Chondrocyte (in vitro differentiated cells): ENCODE results near the gene NEIL1. TPM values are rescaled to one million over a fixed set of nuclear protein-coding genes. Genes with fewer than 3 reads are reported as not detected.

Experiments used
- DNase-seq: peaks from one replicate; pipeline ENCODE4 v3.0.0; 2021; ENCODE audit warnings: mixed read lengths, low spot score
- H3K27ac Mint-ChIP-seq: one replicate; pipeline ENCODE4 v1.8.0; 2021; ENCODE audit warnings: mild to moderate bottlenecking, moderate library complexity, mixed read lengths; ENCODE audit not compliant: unreplicated experiment
- H3K27me3 Mint-ChIP-seq: 2 replicates; pipeline ENCODE4 v1.8.0; 2021; ENCODE audit warnings: low read depth, mixed read lengths
- H3K36me3 Mint-ChIP-seq: 2 replicates; pipeline ENCODE4 v1.8.0; 2021; ENCODE audit warnings: low read depth, mixed read lengths
- H3K4me1 Mint-ChIP-seq: 2 replicates; pipeline ENCODE4 v1.8.0; 2021; ENCODE audit warnings: low read depth, mild to moderate bottlenecking, mixed read lengths
- H3K4me3 Mint-ChIP-seq: one replicate; pipeline ENCODE4 v1.8.0; 2021; ENCODE audit warnings: mild to moderate bottlenecking, moderate library complexity, mixed read lengths; ENCODE audit not compliant: unreplicated experiment
- H3K9me3 Mint-ChIP-seq: 2 replicates; pipeline ENCODE4 v1.8.0; 2021; ENCODE audit warnings: low read depth, mixed read lengths
- CTCF ChIP-seq: fragments of 200-600 bp; sonication (generic); IDR thresholded peaks from 2 replicates; pipeline ENCODE4 v1.5.0; 2021; ENCODE audit warnings: antibody characterized with exemption, mild to moderate bottlenecking, moderate library complexity
- total RNA-seq: library from RNA; stranded (reverse); gene quantifications from 3 replicates; pipeline ENCODE4 v1.2.1, GENCODE V29; 2021

Gene NEIL1
- total RNA-seq, 1 donor from 2014 or later, result 22.0 TPM

GRCh38 chr15:75356517-75356916 is 9.7 kb downstream of the NEIL1 start:
- no peak for TF ChIP-seq CTCF
- peaks cover 6% of the 10 kb centered on the region for H3K36me3 Mint-ChIP-seq
- no peak for DNase-seq
- no peaks in the 10 kb centered on the region for H3K4me1 Mint-ChIP-seq
- H3K27me3 Mint-ChIP-seq, result no peaks in the 10 kb centered on the region
- H3K9me3 Mint-ChIP-seq, result no peaks in the 10 kb centered on the region
- H3K27ac Mint-ChIP-seq, result no peak overlapping the region
- no peak overlapping the region for H3K4me3 Mint-ChIP-seq

- H3K9me3 Mint-ChIP-seq, result no peaks in the 10 kb centered on the region
- H3K4me1 Mint-ChIP-seq, result no peaks in the 10 kb centered on the region
- no peak overlapping the region for H3K27ac Mint-ChIP-seq
- no peaks in the 10 kb centered on the region for H3K27me3 Mint-ChIP-seq
- no peak for TF ChIP-seq CTCF
- no peak overlapping the region for H3K4me3 Mint-ChIP-seq
- DNase-seq, result no peak
- H3K36me3 Mint-ChIP-seq, result peaks cover 6% of the 10 kb centered on the region
Observed at GRCh38 chr15:75357976-75358673, 11.3 kb downstream of the NEIL1 start.

GRCh38 chr15:75358771-75359536 is 12.1 kb downstream of the NEIL1 start:
- Mint-ChIP-seq H3K4me3 (no peak overlapping the region), H3K9me3 (no peaks in the 10 kb centered on the region), H3K4me1 (no peaks in the 10 kb centered on the region), H3K36me3 (peaks cover 6% of the 10 kb centered on the region), H3K27ac (no peak overlapping the region), H3K27me3 (no peaks in the 10 kb centered on the region)
- DNase-seq, result no peak
- TF ChIP-seq CTCF, result no peak

- no peak for TF ChIP-seq CTCF
- Mint-ChIP-seq H3K4me1 (no peaks in the 10 kb centered on the region), H3K9me3 (no peaks in the 10 kb centered on the region), H3K36me3 (peaks cover 6% of the 10 kb centered on the region), H3K27ac (no peak overlapping the region), H3K4me3 (no peak overlapping the region), H3K27me3 (no peaks in the 10 kb centered on the region)
- DNase-seq, result no peak
Observed at GRCh38 chr15:75359537-75360250, 12.9 kb downstream of the NEIL1 start.

GRCh38 chr15:75360391-75360790 is 13.6 kb downstream of the NEIL1 start:
- H3K4me3 Mint-ChIP-seq, result no peak overlapping the region
- no peak for TF ChIP-seq CTCF
- DNase-seq, result no peak
- H3K27me3 Mint-ChIP-seq, result no peaks in the 10 kb centered on the region
- H3K4me1 Mint-ChIP-seq, result no peaks in the 10 kb centered on the region
- H3K27ac Mint-ChIP-seq, result peak overlapping the region; percentile 50
- H3K9me3 Mint-ChIP-seq, result no peaks in the 10 kb centered on the region
- peaks cover 6% of the 10 kb centered on the region for H3K36me3 Mint-ChIP-seq
